Ishikawa (cell line): ENCODE data around the gene ACTN1.

Experiments
- CREB1 ChIP-seq: IDR thresholded peaks from 2 replicates; pipeline ENCODE4 v1.6.1; 2012; ENCODE audit warnings: low read depth
- EGR1 ChIP-seq: IDR thresholded peaks from 2 replicates; pipeline ENCODE4 v1.6.1; 2012
- FOXM1 ChIP-seq: IDR thresholded peaks from 2 replicates; pipeline ENCODE4 v1.6.1; 2012; ENCODE audit warnings: low read depth, borderline replicate concordance
- RAD21 ChIP-seq: IDR thresholded peaks from 2 replicates; pipeline ENCODE4 v1.6.1; 2012; ENCODE audit warnings: low read depth
- REST ChIP-seq: IDR thresholded peaks from 2 replicates; pipeline ENCODE4 v1.6.1; 2012; ENCODE audit warnings: low read depth, mild to moderate bottlenecking
- TCF12 ChIP-seq: IDR thresholded peaks from 2 replicates; pipeline ENCODE4 v1.6.1; 2012; ENCODE audit warnings: low read depth

DNA sequence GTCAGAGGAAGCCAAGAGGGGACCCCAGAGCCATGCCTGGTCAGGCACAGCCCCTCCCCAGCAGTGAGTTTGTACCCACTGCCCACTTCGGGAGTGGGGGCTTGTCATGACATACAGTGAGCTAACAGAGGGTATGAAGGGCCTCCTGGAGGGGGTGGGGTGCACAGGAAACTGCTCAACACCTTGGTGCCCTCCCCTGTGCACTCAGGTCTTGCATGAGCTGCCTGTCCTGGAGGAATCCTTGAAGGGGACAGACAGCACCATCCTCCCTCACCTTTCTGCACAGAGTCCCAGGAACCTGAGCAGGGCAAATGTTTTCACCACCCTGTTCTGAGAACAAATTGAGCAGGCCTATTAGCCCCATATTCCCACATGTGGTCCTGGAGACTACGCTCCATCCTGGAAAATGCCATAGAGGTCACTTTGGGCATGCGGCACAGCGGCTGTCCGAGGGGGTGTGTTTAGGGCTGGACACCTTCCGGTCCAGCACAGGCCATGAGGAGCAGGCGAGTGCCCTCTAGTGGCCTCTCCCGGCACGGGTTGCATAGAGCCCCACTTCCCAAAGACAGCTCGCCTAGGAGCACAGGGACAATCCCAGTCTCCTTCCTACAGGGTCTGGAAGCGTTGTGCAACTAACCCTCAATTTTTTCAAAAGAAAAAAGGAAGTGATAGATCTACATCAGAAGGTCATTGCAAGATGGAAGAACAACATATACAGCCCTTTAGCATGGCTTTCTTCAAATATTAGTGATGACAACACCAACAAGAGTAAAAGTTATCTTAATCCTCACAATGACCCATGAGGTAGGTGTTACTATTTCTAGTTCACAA is 154.4 kb downstream of the ACTN1 start:
- TF ChIP-seq CREB1 (no peak), FOXM1 (no peak), TCF12 (peak; percentile 57; the same call in 1 of the 2 replicates), REST (no peak), EGR1 (no peak), RAD21 (peak; percentile 95)
